ENCODE measurements around the gene CNTN5. TPM values are rescaled to one million over a fixed set of nuclear protein-coding genes. Genes with fewer than 3 reads are reported as not detected.

The CNTN5 gene
- total RNA-seq, 1 experiment from 2014 or later: not detected

DNA sequence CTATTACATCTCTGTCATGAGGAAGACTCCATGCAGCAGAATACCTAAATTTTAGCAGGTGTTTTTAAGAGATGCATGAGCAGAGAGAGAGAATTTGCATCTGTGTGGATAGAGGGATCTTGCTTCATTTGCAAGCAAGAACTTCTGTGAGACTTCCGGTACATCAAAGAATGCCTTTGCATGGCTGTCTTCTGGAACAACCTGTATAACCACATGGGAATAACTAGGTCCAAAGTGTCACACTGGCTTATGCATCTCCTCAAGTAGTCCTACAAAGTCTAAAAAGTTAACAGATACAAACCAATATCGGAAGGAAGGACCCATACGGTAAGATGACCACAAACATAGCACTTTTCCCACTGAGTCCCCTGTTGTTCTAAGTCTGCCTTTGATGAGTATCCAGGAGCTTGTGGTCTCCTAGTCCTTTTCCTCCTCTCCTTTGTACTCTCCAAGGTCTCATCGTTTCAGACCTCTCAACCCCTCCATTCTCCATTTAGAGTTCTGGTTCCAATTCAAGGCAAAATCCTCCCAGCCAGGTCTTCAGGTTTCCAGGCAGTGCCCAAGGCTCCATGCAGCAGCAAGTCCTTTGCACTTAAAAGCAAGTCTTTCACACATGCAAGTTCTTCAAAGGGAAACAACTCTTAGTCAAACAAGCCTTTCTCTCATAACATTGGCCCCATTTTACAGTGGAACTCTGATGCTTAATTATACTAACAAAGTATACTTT is 1084.7 kb downstream of the CNTN5 start:
- intact Hi-C loops (cut with micrococcal nuclease): no loop called here
- DNase-seq: no peak
- Histone ChIP-seq H3K4me2 (ENCODE audit: low read length) (no peak overlapping the region), H4K20me1 (ENCODE audit: low read length) (no peaks in the 10 kb centered on the region), H2AFZ (ENCODE audit: low read length) (no peak overlapping the region), H3K9me3 (ENCODE audit: low read length) (no peaks in the 10 kb centered on the region), H3K36me3 (ENCODE audit: low read depth, low read length) (no peaks in the 10 kb centered on the region), H3K27me3 (ENCODE audit: low read length) (peaks cover 46% of the 10 kb centered on the region), H3K4me3 (ENCODE audit: low read length) (no peak overlapping the region), H3K9me2 (replicated peaks; ENCODE audit: low read length) (no peaks in the 10 kb centered on the region), H3F3A (ENCODE audit: low read length, unreplicated experiment) (no peaks in the 10 kb centered on the region), H3K4me1 (ENCODE audit: insufficient read depth, low read length) (no peaks in the 10 kb centered on the region), H3K27ac (ENCODE audit: low read length) (no peak overlapping the region), H3K79me2 (ENCODE audit: low read length) (no peaks in the 10 kb centered on the region), H3K9ac (ENCODE audit: low read length) (no peak overlapping the region)
- CTCF ChIA-PET: no interaction called here
- no peak for TF ChIP-seq EZH2 (IDR thresholded peaks at IDR 0.05; ENCODE audit: low read length, unreplicated experiment)
- TF ChIP-seq, protein P1, sequence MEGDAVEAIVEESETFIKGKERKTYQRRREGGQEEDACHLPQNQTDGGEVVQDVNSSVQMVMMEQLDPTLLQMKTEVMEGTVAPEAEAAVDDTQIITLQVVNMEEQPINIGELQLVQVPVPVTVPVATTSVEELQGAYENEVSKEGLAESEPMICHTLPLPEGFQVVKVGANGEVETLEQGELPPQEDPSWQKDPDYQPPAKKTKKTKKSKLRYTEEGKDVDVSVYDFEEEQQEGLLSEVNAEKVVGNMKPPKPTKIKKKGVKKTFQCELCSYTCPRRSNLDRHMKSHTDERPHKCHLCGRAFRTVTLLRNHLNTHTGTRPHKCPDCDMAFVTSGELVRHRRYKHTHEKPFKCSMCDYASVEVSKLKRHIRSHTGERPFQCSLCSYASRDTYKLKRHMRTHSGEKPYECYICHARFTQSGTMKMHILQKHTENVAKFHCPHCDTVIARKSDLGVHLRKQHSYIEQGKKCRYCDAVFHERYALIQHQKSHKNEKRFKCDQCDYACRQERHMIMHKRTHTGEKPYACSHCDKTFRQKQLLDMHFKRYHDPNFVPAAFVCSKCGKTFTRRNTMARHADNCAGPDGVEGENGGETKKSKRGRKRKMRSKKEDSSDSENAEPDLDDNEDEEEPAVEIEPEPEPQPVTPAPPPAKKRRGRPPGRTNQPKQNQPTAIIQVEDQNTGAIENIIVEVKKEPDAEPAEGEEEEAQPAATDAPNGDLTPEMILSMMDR (conservative IDR thresholded peaks at IDR 0.05; ENCODE audit: low read depth, low read length): no peak
- TF ChIP-seq EZH2phosphoT487 (IDR thresholded peaks at IDR 0.05; ENCODE audit: borderline replicate concordance, low read length): no peak
- BruUV-seq (replicated peaks): no TSS peak
- POLR2A ChIA-PET (ENCODE audit: unreplicated experiment): no interaction called here
- no peak for ATAC-seq

DNA sequence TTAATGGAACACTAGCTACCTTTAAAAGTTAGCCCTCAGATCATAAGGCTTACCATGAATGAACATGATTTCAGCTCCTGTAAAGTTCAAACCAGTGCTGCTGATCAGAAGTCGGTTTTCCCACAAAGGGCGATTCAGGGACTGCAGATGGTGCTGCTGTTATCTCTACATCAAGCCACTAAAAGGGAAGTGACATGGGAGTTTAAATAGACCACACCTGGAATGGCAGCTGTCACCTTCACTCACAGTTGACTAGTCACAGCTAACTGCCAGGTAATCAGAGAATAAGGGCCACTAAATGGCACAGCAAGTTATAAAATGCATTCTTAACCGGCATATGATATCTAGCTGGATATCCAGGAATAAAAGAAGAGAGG is 1085.2 kb downstream of the CNTN5 start:
- no peak overlapping the region for H2AFZ ChIP-seq (ENCODE audit: low read length)
- POLR2A ChIA-PET (ENCODE audit: unreplicated experiment): no interaction called here
- H3K9me2 ChIP-seq (replicated peaks; ENCODE audit: low read length): no peaks in the 10 kb centered on the region
- no peaks in the 10 kb centered on the region for H3K36me3 ChIP-seq (ENCODE audit: low read depth, low read length)
- no peak overlapping the region for H3K27ac ChIP-seq (ENCODE audit: low read length)
- H3K9ac ChIP-seq (ENCODE audit: low read length): no peak overlapping the region
- H3K27me3 ChIP-seq (ENCODE audit: low read length): peaks cover 52% of the 10 kb centered on the region
- no peak for DNase-seq
- CTCF ChIA-PET: no interaction called here
- no peak overlapping the region for H3K4me3 ChIP-seq (ENCODE audit: low read length)
- TF ChIP-seq, protein P1 (conservative IDR thresholded peaks at IDR 0.05; ENCODE audit: low read depth, low read length): no peak
- TF ChIP-seq EZH2 (IDR thresholded peaks at IDR 0.05; ENCODE audit: low read length, unreplicated experiment): no peak
- TF ChIP-seq EZH2phosphoT487 (IDR thresholded peaks at IDR 0.05; ENCODE audit: borderline replicate concordance, low read length): no peak
- H3K79me2 ChIP-seq (ENCODE audit: low read length): no peaks in the 10 kb centered on the region
- no peaks in the 10 kb centered on the region for H3K4me1 ChIP-seq (ENCODE audit: insufficient read depth, low read length)
- intact Hi-C loops (cut with micrococcal nuclease): no loop called here
- no peaks in the 10 kb centered on the region for H3K9me3 ChIP-seq (ENCODE audit: low read length)
- H4K20me1 ChIP-seq (ENCODE audit: low read length): no peaks in the 10 kb centered on the region
- no peaks in the 10 kb centered on the region for H3F3A ChIP-seq (ENCODE audit: low read length, unreplicated experiment)
- no TSS peak for BruUV-seq (replicated peaks)
- no peak overlapping the region for H3K4me2 ChIP-seq (ENCODE audit: low read length)
- no peak for ATAC-seq

DNA sequence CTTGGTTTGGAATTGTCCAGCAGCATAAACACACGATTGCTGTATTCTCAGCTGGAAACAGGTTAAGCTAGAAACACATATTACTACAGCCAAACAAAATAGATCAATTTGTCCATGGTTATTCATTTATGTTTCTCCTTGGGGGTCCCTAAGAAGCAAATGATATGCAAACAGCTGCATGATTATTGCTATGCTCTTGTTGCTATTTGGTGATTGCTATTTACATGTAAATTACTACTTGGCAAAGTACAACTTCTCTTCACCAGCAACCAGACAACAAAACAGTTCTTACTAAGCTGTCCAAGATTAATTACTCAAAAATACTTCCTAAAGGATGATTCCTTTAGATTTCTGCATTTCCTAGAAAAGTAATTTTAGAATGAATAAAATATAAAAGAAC is 1098.4 kb downstream of the CNTN5 start:
- ChIA-PET CTCF (no interaction called here), POLR2A (ENCODE audit: unreplicated experiment) (no interaction called here)
- no peak for TF ChIP-seq EZH2 (IDR thresholded peaks at IDR 0.05; ENCODE audit: low read length, unreplicated experiment)
- TF ChIP-seq, protein P1 (conservative IDR thresholded peaks at IDR 0.05; ENCODE audit: low read depth, low read length): no peak
- TF ChIP-seq EZH2phosphoT487 (IDR thresholded peaks at IDR 0.05; ENCODE audit: borderline replicate concordance, low read length): no peak
- intact Hi-C loops (cut with micrococcal nuclease): no loop called here
- BruUV-seq (replicated peaks): no TSS peak
- no peaks in the 10 kb centered on the region for H3F3A ChIP-seq (ENCODE audit: low read length, unreplicated experiment)
- H3K9ac ChIP-seq (ENCODE audit: low read length): no peak overlapping the region
- no peaks in the 10 kb centered on the region for H3K9me2 ChIP-seq (replicated peaks; ENCODE audit: low read length)
- no peak overlapping the region for H3K27ac ChIP-seq (ENCODE audit: low read length)
- H3K27me3 ChIP-seq (ENCODE audit: low read length): peaks cover 27% of the 10 kb centered on the region
- no peak overlapping the region for H2AFZ ChIP-seq (ENCODE audit: low read length)
- DNase-seq (no peak), ATAC-seq (no peak)
- H3K4me3 ChIP-seq (ENCODE audit: low read length): no peak overlapping the region
- no peaks in the 10 kb centered on the region for H3K36me3 ChIP-seq (ENCODE audit: low read depth, low read length)
- no peaks in the 10 kb centered on the region for H4K20me1 ChIP-seq (ENCODE audit: low read length)
- no peaks in the 10 kb centered on the region for H3K9me3 ChIP-seq (ENCODE audit: low read length)
- no peaks in the 10 kb centered on the region for H3K4me1 ChIP-seq (ENCODE audit: insufficient read depth, low read length)
- H3K4me2 ChIP-seq (ENCODE audit: low read length): no peak overlapping the region
- H3K79me2 ChIP-seq (ENCODE audit: low read length): no peaks in the 10 kb centered on the region
